PC-9 (cell line): ENCODE measurements around the gene DSCAM. TPM values are rescaled to one million over a fixed set of nuclear protein-coding genes. Genes with fewer than 3 reads are reported as not detected.

Experiments
- BruUV-seq: library from RNA; stranded (reverse); fragments of 400-500 nt; replicated peaks from 2 replicates; lab custom pipeline; 2021; lab: Mats Ljungman, UMichigan
- CTCF ChIA-PET: fragments of 300-600 bp; sonication (Branson Sonifier 250); formaldehyde crosslinking; loops from one replicate; lab custom pipeline; 2022; ENCODE audit warnings: antibody characterized with exemption; lab: Charles Lee
- POLR2A ChIA-PET: fragments of 300-600 bp; sonication (Branson Sonifier 250); formaldehyde crosslinking; loops from one replicate; lab custom pipeline; 2022; ENCODE audit warnings: antibody characterized with exemption; ENCODE audit not compliant: unreplicated experiment; lab: Charles Lee
- DNase-seq, 2 experiments: peaks; one replicate each; pipeline versions ENCODE4 v3.0.0 to v3.0.0-alpha.2; 2015 to 2022; ENCODE audit warnings: mixed read lengths in 1 of 2
- H2AFZ ChIP-seq: fragments of 200-600 bp; sonication (generic); 2 replicates; pipeline ENCODE4 v1.8.1; 2017; ENCODE audit warnings: antibody characterized with exemption
- H3F3A ChIP-seq: fragments of 200-600 bp; sonication (generic); 2 replicates; pipeline ENCODE4 v1.8.1; 2017; ENCODE audit warnings: antibody characterized with exemption, mild to moderate bottlenecking, low read depth; ENCODE audit not compliant: insufficient read depth
- H3K27ac ChIP-seq: fragments of 200-600 bp; sonication (generic); 2 replicates; pipeline ENCODE4 v1.6.1; 2016; ENCODE audit warnings: mixed run types
- H3K27me3 ChIP-seq: fragments of 200-600 bp; sonication (generic); 2 replicates; pipeline ENCODE4 v1.6.1; 2016; ENCODE audit warnings: low read depth, mixed run types; ENCODE audit not compliant: insufficient read depth
- H3K36me3 ChIP-seq: fragments of 200-600 bp; sonication (generic); 2 replicates; pipeline ENCODE4 v1.6.1; 2016; ENCODE audit warnings: low read depth, mixed run types
- H3K4me1 ChIP-seq: fragments of 200-600 bp; sonication (generic); replicated peaks from 2 replicates; pipeline ENCODE4 v1.6.1; 2016; ENCODE audit warnings: mixed run types; ENCODE audit not compliant: insufficient read depth
- H3K4me2 ChIP-seq: fragments of 200-600 bp; sonication (generic); 2 replicates; pipeline ENCODE4 v1.6.1; 2017; ENCODE audit warnings: mixed run types
- H3K4me3 ChIP-seq: fragments of 200-600 bp; sonication (generic); 2 replicates; pipeline ENCODE4 v1.6.1; 2016; ENCODE audit warnings: mixed run types
- H3K79me2 ChIP-seq: fragments of 200-600 bp; sonication (generic); 2 replicates; pipeline ENCODE4 v1.6.1; 2017; ENCODE audit warnings: low read depth, mixed run types
- H3K9me2 ChIP-seq: fragments of 200-600 bp; sonication (generic); 2 replicates; pipeline ENCODE4 v1.8.1; 2017; ENCODE audit warnings: mild to moderate bottlenecking; ENCODE audit not compliant: insufficient read depth
- H3K9me3 ChIP-seq: fragments of 200-600 bp; sonication (generic); 2 replicates; pipeline ENCODE4 v1.8.1; 2016; ENCODE audit warnings: low read depth; ENCODE audit not compliant: insufficient read depth
- H4K20me1 ChIP-seq: fragments of 200-600 bp; sonication (generic); 2 replicates; pipeline ENCODE4 v1.8.1; 2017; ENCODE audit not compliant: insufficient read depth
- CTCF ChIP-seq: fragments of 200-600 bp; sonication (generic); conservative IDR thresholded peaks from 2 replicates; pipeline ENCODE4 v1.6.1; 2017; ENCODE audit warnings: mixed run types, antibody characterized with exemption, mild to moderate bottlenecking, moderate library complexity
- EZH2 ChIP-seq: fragments of 200-600 bp; sonication (generic); IDR thresholded peaks from 2 replicates; pipeline ENCODE4 v1.8.0; 2017; ENCODE audit warnings: antibody characterized with exemption, low read depth
- intact Hi-C: fragments of 100-400 bp; cut with micrococcal nuclease; formaldehyde crosslinking; loops from one replicate; pipeline ENCODE4 v1.10.0; 2022; ENCODE audit not compliant: unreplicated experiment
- total RNA-seq: library from RNA; stranded (reverse); gene quantifications from 2 replicates; pipeline ENCODE4 v1.2.3, GENCODE V29; 2021

The DSCAM gene
- total RNA-seq, 1 experiment from 2014 or later = not detected

DNA sequence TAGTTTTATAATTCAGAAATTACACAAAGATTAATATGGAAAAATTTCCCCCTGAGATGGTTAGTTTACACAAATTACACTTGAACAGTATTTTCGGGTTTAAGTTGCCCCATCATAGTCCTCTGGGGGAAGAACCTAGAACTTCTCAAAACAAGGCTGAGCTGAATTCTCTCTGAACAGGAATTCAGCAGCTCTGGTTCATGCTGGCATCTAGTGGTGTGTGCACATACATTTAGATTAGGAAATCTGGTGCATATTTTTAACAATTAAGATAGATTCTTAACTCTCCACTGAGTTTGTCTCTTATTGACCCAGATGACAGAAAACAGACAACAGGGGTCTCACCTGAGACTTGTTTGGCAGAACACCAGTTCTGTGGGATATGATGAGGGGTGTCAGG lies 410.7 kb downstream of the DSCAM start:
- ChIA-PET POLR2A (no interaction called here), CTCF (no interaction called here)
- TF ChIP-seq CTCF = no peak
- no peak for TF ChIP-seq EZH2
- Histone ChIP-seq H3K9me3 (no peaks in the 10 kb centered on the region), H3K27ac (no peak overlapping the region), H3K27me3 (no peaks in the 10 kb centered on the region), H2AFZ (no peak overlapping the region), H3K9me2 (no peaks in the 10 kb centered on the region), H4K20me1 (no peaks in the 10 kb centered on the region), H3K36me3 (no peaks in the 10 kb centered on the region), H3F3A (no peaks in the 10 kb centered on the region), H3K4me3 (no peak overlapping the region), H3K4me1 (no peaks in the 10 kb centered on the region), H3K79me2 (no peaks in the 10 kb centered on the region), H3K4me2 (no peak overlapping the region)
- BruUV-seq = no TSS peak
- intact Hi-C loops = no loop called here
- DNase-seq = no peak

DNA sequence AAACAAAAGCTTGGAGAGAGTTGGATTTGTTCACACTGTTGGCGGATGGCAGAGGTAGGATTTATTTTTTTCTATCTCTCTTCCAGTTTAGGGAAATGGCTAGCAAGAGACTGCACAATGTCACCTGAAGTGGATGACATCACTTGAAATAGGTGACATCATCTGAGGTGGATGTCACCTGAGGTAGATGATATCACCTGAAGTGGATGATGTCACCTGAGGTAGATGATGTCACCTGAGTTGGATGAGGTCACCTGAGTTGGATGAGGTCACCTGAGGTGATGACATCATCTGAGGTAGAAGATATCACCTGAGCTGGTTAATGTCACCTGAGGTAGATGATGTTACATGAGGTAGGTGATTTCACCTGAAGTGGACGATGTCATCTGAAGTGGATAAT lies 413.4 kb downstream of the DSCAM start:
- Histone ChIP-seq H3F3A (no peaks in the 10 kb centered on the region), H2AFZ (no peak overlapping the region), H3K9me3 (no peaks in the 10 kb centered on the region), H3K4me1 (no peaks in the 10 kb centered on the region), H3K9me2 (no peaks in the 10 kb centered on the region), H4K20me1 (no peaks in the 10 kb centered on the region), H3K79me2 (no peaks in the 10 kb centered on the region), H3K36me3 (no peaks in the 10 kb centered on the region), H3K4me2 (no peak overlapping the region), H3K4me3 (no peak overlapping the region), H3K27ac (no peak overlapping the region), H3K27me3 (no peaks in the 10 kb centered on the region)
- no peak for DNase-seq
- ChIA-PET CTCF (no interaction called here), POLR2A (no interaction called here)
- intact Hi-C loops = no loop called here
- no TSS peak for BruUV-seq
- TF ChIP-seq EZH2 = no peak
- TF ChIP-seq CTCF = no peak

DNA sequence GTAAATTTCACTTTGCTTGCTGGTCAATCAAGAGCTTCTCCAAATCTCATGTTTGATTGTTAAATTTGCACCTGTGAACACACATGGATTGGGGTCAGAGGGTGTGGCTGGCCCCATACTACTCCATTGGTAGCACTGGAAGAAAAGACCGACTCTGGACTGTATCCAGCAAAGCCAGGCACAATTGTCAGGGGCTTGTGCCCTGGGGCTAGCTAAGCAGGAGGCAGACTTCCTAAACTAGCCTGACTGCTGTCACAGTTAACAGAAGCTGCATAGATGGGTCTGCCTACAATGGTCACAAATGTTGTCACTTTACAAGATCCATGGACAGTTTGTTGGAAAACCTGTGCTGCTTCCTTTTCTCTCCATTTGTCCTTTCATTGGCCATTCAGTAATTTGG lies 421.0 kb downstream of the DSCAM start:
- no peak overlapping the region for H3K4me2 ChIP-seq
- H3K27ac ChIP-seq = no peak overlapping the region
- H3K36me3 ChIP-seq = no peaks in the 10 kb centered on the region
- H3K4me3 ChIP-seq = no peak overlapping the region
- intact Hi-C loops = no loop called here
- no peaks in the 10 kb centered on the region for H3K9me2 ChIP-seq
- TF ChIP-seq EZH2 (no peak), CTCF (no peak)
- no peaks in the 10 kb centered on the region for H3K79me2 ChIP-seq
- CTCF ChIA-PET = no interaction called here
- no peaks in the 10 kb centered on the region for H4K20me1 ChIP-seq
- no peaks in the 10 kb centered on the region for H3K9me3 ChIP-seq
- H3F3A ChIP-seq = no peaks in the 10 kb centered on the region
- H2AFZ ChIP-seq = no peak overlapping the region
- DNase-seq = no peak
- BruUV-seq = no TSS peak
- H3K4me1 ChIP-seq = no peaks in the 10 kb centered on the region
- H3K27me3 ChIP-seq = no peaks in the 10 kb centered on the region
- POLR2A ChIA-PET = no interaction called here
